Measurements from ENCODE around the gene KCTD13. TPM values are rescaled to one million over a fixed set of nuclear protein-coding genes. Genes with fewer than 3 reads are reported as not detected.

Gene KCTD13
- total RNA-seq, 1 experiment from 2014 or later = 18.3 TPM

GRCh38 chr16:29963021-29963743, 37.2 kb upstream of the KCTD13 start:
- no peak for DNase-seq

More at GRCh38 chr16:29963021-29963743, 37.2 kb upstream of the KCTD13 start:
- Histone ChIP-seq H2AK5ac (ENCODE audit: insufficient read length, low read length) (no peak overlapping the region), H3K79me1 (ENCODE audit: insufficient read depth, low read depth, low read length, poor library complexity, severe bottlenecking) (no peaks in the 10 kb centered on the region), H4K20me1 (ENCODE audit: control insufficient read depth, insufficient read depth, insufficient read length) (no peaks in the 10 kb centered on the region), H3K79me2 (ENCODE audit: insufficient read depth, low read length) (no peaks in the 10 kb centered on the region), H3K4ac (ENCODE audit: low read depth, low read length) (no peak overlapping the region), H2BK15ac (ENCODE audit: low read depth, low read length) (no peak overlapping the region), H4K91ac (ENCODE audit: insufficient read length, low read depth, low read length) (no peak overlapping the region), H4K8ac (replicated peaks; ENCODE audit: insufficient read length, low read depth, low read length) (no peak overlapping the region), H2BK12ac (ENCODE audit: insufficient read length, low read depth, low read length) (peak overlapping the region; percentile 73), H2BK5ac (ENCODE audit: insufficient read length, low read length) (no peak overlapping the region), H2AFZ (ENCODE audit: low read length) (no peak overlapping the region), H2BK20ac (ENCODE audit: low read depth, low read length, poor library complexity, severe bottlenecking) (no peak overlapping the region), H2BK120ac (ENCODE audit: low read depth, low read length, poor library complexity, severe bottlenecking) (no peak overlapping the region), H3K9ac (ENCODE audit: extremely low read depth, insufficient read length, low read length) (no peak overlapping the region), H3K27me3 (ENCODE audit: insufficient read depth, low read length) (no peaks in the 10 kb centered on the region), H3K18ac (ENCODE audit: insufficient read length, low read depth, low read length) (no peak overlapping the region), H3K9me3 (ENCODE audit: control insufficient read depth, low read depth, low read length) (no peaks in the 10 kb centered on the region), H3K23ac (ENCODE audit: insufficient read length, low read depth, low read length) (no peak overlapping the region), H3K27ac (ENCODE audit: insufficient read length, low read depth, low read length) (no peak overlapping the region), H3T11ph (ENCODE audit: low read length) (no peak overlapping the region), H3K4me2 (ENCODE audit: insufficient read depth, insufficient read length, low read length) (peak overlapping the region; percentile 47), H3K23me2 (ENCODE audit: insufficient read length, low read depth, low read length, poor library complexity, severe bottlenecking) (peaks cover 9% of the 10 kb centered on the region), H3K4me1 (ENCODE audit: insufficient read depth, low read length) (no peaks in the 10 kb centered on the region; the same call in 1 of the 2 replicates), H4K5ac (ENCODE audit: insufficient read length, low read depth, low read length) (no peak overlapping the region), H3K56ac (ENCODE audit: insufficient read length, low read depth, low read length) (no peak overlapping the region), H3K14ac (ENCODE audit: insufficient read depth, low read length) (no peak overlapping the region; the same call in 1 of the 2 replicates)
- H3K27ac Mint-ChIP-seq = no peak overlapping the region
- H3K4me1 Mint-ChIP-seq = peaks cover 13 to 16% of the 10 kb centered on the region in 2 experiments
- H3K27me3 Mint-ChIP-seq (ENCODE audit: low read depth) = peaks cover 4% of the 10 kb centered on the region
- no CpG with 5 or more reads among the region's 14 CpGs for WGBS (ENCODE audit: extremely low coverage, insufficient read length, low lambda C conversion rate)
- no peak for TF ChIP-seq CTCF (conservative IDR thresholded peaks at IDR 0.05)
- peak overlapping the region; percentile 78 to 87 for H3K4me3 Mint-ChIP-seq
- H3K36me3 Mint-ChIP-seq (ENCODE audit: insufficient read depth in 1 of 3, low read depth in 3 of 3) = peaks cover 5 to 21% (median 20%) of the 10 kb centered on the region in 3 experiments
- H3K9me3 Mint-ChIP-seq = no peaks in the 10 kb centered on the region

Data from H9 (cell line).